Central memory CD8-positive, alpha-beta T cell (primary cell): ENCODE measurements around the gene ZNF319.
"Not testable (repeated sequence)": the region's sequence is repeated elsewhere in the genome, so short reads cannot be mapped to it uniquely, and the experiment has no call there.

Experiments used
- ATAC-seq: fragments of 150-1000 bp; cut with Tn5 transposase; replicated peaks from 2 replicates; pipeline ENCODE4 v1.10.0; 2022; ENCODE audit warnings: mild to moderate bottlenecking, moderate FRiP score, moderate number of reproducible peaks; ENCODE audit not compliant: poor library complexity, severe bottlenecking; ENCODE audit errors: extremely low read depth
- DNase-seq, 2 donors: peaks; one replicate each; pipeline ENCODE4 v3.0.0; 2021; ENCODE audit warnings: low spot score in 2 of 2
- H3K27ac Mint-ChIP-seq: one replicate; pipeline ENCODE4 v1.8.0; 2022; ENCODE audit warnings: low read depth, mild to moderate bottlenecking, moderate library complexity, mixed read lengths
- H3K27me3 Mint-ChIP-seq: one replicate; pipeline ENCODE4 v1.8.0; 2022; ENCODE audit warnings: mixed read lengths
- H3K36me3 Mint-ChIP-seq: one replicate; pipeline ENCODE4 v1.8.0; 2022; ENCODE audit warnings: mild to moderate bottlenecking, moderate library complexity, mixed read lengths; ENCODE audit not compliant: insufficient read depth
- H3K4me1 Mint-ChIP-seq: one replicate; pipeline ENCODE4 v1.8.0; 2022; ENCODE audit warnings: mixed read lengths
- H3K4me3 Mint-ChIP-seq: one replicate; pipeline ENCODE4 v1.8.0; 2022; ENCODE audit warnings: mild to moderate bottlenecking, moderate library complexity, mixed read lengths
- H3K9me3 Mint-ChIP-seq: one replicate; pipeline ENCODE4 v1.8.0; 2022; ENCODE audit warnings: mixed read lengths

The ZNF319 gene

DNA sequence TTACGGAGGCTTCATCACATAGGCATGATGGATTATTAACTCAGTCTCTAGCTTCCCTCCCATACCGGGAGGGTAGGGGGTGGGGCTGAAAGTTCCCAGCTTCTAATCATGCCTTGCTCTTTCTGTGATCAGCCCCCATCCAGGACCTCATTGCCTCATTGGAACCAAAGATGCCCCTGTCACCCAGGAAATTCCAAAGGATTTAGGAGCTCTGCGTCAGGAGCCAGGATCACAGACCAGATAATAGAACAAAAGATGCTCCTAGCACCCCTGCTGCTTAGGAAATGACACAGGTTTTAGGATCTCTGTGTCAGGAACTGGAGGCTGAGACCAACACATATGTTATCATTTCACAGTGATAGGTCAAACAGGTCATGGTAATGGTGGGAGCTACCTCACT lies 10.4 kb upstream of the ZNF319 start:
- DNase-seq: no peak
- Mint-ChIP-seq H3K36me3 (peaks cover 21% of the 10 kb centered on the region), H3K4me3 (no peak overlapping the region), H3K9me3 (no peaks in the 10 kb centered on the region), H3K4me1 (peaks cover 5% of the 10 kb centered on the region), H3K27ac (no peak overlapping the region), H3K27me3 (no peaks in the 10 kb centered on the region)
- no peak for ATAC-seq

DNA sequence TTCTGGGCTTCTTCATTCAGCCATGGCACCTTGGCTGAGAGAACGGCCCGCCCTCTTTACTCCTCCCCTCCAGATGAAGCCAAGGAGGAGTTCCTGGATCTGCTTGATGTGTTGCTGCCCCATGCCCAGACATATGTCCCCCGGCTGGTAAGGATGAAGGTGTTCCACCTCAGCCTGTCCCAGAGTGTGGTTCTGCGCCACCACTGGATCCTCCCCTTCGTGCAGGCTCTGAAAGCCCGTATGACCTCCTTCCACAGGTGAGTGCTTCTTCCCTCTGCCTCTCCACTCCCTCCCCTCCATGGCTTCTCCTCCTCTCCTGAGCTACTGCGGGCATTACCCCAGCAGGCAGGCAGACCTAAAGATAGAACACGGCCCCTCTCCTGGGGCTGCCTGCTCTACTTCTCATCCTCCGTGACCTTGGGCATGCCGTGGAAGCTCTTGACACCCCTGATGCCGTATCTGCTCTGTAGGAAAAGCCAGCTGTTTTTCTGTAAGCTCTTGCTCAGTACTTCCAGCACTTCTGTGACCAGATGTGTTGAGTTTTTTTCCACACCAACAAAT lies 9.5 kb upstream of the ZNF319 start:
- Mint-ChIP-seq H3K27me3 (no peaks in the 10 kb centered on the region), H3K36me3 (peaks cover 23% of the 10 kb centered on the region), H3K4me1 (peaks cover 11% of the 10 kb centered on the region), H3K9me3 (no peaks in the 10 kb centered on the region), H3K27ac (no peak overlapping the region), H3K4me3 (no peak overlapping the region)
- ATAC-seq: no peak
- DNase-seq: no peak

DNA sequence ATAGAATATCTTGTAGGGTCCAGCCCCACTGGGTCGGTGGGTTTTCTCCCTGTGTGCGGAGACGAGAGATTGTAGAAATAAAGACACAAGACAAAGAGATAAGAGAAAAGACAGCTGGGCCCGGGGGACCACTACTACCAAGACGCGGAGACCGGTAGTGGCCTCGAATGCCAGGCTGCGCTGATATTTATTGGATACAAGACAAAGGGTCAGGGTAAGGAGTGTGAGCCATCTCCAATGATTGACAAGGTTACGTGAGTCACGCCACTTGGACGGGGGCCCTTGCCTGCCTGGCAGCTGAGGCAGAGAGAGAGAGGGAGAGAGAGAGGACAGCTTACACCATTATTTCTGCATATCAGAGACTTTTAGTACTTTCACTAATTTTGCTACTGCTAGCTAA lies 4.3 kb upstream of the ZNF319 start:
- not testable (repeated sequence) for DNase-seq, H3K4me3 Mint-ChIP-seq, H3K27ac Mint-ChIP-seq, ATAC-seq, H3K27me3 Mint-ChIP-seq, H3K9me3 Mint-ChIP-seq
- peaks cover 38% of the 10 kb centered on the region for H3K4me1 Mint-ChIP-seq
- peaks cover 29% of the 10 kb centered on the region for H3K36me3 Mint-ChIP-seq

DNA sequence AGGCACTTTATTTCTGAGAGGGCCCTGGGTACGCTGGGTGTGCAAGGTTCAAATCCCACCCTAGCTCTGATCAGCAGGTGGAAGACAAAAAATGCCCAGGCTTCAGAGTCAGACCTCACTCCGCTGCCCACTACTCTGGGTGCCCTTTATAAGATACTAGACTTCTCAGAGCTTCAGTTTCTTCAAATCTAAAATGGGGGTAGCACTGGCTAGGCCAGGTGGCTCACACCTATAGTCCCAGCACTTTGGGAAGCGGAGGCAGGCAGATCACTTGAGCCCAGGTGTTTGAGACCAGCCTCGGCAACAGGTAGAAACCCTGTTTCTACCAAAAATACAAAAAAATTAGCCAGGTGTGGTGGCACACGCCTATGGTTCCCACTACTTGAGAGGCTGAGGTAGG lies 2.5 kb upstream of the ZNF319 start:
- no peaks in the 10 kb centered on the region for H3K9me3 Mint-ChIP-seq
- H3K36me3 Mint-ChIP-seq: peaks cover 36% of the 10 kb centered on the region
- no peak for ATAC-seq
- no peaks in the 10 kb centered on the region for H3K27me3 Mint-ChIP-seq
- peak overlapping the region; percentile 86 for H3K4me3 Mint-ChIP-seq
- H3K4me1 Mint-ChIP-seq: peaks cover 54% of the 10 kb centered on the region
- no peak overlapping the region for H3K27ac Mint-ChIP-seq
- no peak for DNase-seq

DNA sequence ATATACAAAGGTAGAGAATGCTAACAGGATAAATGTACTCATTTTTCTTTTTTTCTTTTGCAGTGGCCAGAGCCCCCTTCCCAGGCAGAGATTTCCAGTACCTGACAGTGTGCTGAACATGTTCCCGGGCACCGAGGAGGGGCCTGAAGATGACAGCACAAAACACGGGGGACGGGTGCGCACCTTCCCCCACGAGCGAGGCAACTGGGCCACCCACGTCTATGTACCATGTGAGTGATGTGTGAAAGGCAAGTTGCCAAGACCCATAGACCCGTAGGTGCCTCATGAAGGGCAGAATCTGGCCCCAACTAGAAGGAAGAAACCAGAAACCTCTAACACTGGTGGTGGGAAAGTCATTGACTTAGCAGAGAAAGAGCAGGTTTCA lies 1.9 kb upstream of the ZNF319 start:
- no peak for DNase-seq
- Mint-ChIP-seq H3K27me3 (no peaks in the 10 kb centered on the region), H3K4me1 (peaks cover 60% of the 10 kb centered on the region), H3K36me3 (peaks cover 40% of the 10 kb centered on the region), H3K4me3 (peak overlapping the region; percentile 86), H3K27ac (no peak overlapping the region), H3K9me3 (no peaks in the 10 kb centered on the region)
- no peak for ATAC-seq

DNA sequence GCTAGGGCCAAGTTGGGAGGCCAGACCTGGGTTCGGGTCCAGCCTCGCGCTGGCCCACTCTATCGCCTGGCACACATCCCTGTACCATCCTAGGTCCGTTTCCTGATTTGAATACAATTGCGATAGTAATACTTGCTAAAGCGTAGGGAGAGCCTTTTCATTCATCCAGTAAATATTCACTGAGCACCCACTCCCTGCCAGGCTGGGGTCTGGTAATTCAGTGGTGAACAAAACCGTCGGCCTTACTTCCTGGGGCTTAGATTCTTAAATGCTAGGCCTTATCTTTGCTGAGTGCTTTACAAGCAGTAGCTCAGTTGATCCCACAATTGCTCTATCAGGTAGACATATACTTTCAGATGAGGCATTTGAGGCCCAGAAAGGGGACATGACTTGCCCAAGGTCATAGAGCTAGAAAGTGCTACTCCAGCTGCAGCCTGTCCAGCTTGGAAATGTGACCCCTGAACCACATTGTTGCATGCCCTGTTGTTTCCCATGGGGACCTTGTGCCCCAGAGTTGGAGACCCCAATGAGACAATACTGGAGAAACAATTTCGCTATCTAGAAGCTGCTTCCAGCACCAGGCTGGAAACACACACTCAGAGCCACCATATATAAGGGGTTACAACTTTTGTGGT lies 1.4 kb upstream of the ZNF319 start:
- ATAC-seq (no peak), DNase-seq (no peak)
- Mint-ChIP-seq H3K36me3 (peaks cover 41% of the 10 kb centered on the region), H3K9me3 (no peaks in the 10 kb centered on the region), H3K4me1 (peaks cover 59% of the 10 kb centered on the region), H3K27me3 (no peaks in the 10 kb centered on the region), H3K27ac (no peak overlapping the region), H3K4me3 (peak overlapping the region; percentile 86)

DNA sequence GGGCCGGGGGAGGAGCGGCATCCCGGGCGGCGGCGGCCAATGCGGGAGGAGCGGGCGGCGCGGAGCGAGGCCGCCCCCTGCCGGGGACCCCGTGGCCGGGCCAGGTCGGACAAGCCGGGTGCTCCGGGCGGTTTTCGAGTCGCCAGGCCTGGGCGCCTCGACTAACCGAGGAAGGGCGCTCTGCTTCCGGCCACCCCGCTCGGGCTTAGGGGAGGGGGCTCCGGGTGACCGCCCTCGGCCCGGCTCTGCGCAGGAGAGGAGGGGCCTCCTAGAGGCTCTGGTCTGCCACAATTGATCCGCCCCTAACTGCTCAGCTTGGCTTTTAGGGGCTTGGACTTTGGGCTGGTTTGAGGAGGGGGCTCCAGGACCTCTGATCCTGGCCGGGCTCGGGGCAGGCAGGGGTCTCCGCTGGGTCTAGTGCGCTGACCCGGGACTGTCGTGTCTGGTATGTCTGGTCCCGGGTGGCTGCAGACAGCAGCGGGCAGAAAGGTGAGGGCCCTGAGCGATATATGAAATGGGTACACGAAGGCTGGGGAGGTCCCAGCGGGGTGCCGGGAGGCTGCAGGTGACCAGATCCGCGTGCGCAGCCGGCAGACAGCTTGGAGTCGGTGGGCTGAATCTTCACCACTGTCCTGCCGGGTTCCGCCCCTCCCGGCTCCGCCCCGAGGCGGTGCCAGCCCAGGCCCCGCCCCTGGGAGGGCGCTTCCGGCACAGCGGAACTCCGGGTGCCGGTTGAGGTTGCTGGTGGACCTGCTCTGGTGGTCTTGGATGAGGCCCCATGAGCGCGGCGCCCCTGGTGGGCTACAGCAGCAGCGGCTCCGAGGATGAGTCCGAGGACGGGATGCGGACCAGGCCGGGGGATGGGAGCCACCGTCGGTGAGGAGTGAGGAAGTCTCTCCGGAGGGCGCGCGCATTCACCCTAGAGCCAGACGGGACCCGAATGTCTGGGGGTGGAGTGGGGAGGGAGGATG lies 519 bp upstream of the ZNF319 start, which contains the start of gene USB1:
Gene USB1 (plus strand): TSS at position 702 of the 971 bp plus-strand sequence. CDS start 77 bp downstream, at position 779.
- Mint-ChIP-seq H3K27me3 (no peaks in the 10 kb centered on the region), H3K4me3 (peak within 1 kb of the TSS; percentile 86), H3K4me1 (peaks cover 58% of the 10 kb centered on the region), H3K27ac (peak within 1 kb of the TSS; percentile 57), H3K36me3 (peaks cover 42% of the 10 kb centered on the region), H3K9me3 (no peaks in the 10 kb centered on the region)
- DNase-seq: peak; percentile 78 to 82
- peak; percentile 76 for ATAC-seq

DNA sequence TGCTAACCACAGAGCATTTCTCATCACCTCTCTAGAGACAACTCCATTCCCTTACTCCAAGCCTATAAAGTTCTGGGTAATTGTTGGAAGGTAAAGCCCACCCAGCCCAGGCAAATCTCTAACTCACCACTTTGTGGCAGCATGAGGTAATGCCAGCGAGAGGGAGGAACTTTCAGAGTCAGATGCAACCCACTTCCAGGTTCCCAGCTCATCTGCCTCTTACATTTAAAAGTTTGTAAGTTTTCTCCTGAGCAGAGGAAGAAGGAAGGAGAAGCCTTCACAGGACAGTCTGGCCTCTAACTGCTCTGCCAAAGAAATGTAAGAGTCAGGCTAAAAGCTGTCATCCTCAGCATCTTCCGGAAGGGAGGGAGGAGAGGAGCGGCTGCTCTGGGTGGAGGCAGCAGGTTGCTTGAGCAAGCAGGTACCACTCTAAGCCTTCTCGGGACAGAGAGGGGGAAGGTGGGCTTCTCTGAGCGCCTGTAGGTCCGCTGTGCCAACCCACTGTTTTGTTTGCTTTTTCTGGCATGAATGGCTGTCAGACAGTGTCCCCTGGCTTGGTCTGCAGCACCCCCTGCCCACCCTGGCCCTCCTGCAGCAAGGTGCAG lies 1.0 kb downstream of the ZNF319 start:
- Mint-ChIP-seq H3K9me3 (no peaks in the 10 kb centered on the region), H3K36me3 (peaks cover 42% of the 10 kb centered on the region)
- ATAC-seq: peak; percentile 17

DNA sequence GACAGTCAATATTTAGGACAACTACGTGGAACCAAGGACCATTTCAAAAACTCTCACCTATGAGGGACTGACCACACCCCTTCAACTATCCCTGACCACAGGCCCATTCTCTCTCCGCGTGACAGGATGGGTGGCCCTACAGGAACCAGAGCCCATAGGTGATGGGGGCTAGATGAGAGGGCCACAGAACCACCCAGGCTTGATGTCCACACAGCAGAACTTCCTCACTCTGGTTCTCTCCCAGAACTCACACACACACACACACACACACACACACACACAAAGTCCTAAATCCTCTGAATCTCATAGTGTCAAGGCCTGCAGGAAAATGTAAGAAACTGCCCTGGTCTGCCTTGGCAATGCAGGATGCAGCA lies 1.5 kb downstream of the ZNF319 start:
- Mint-ChIP-seq H3K4me3 (peak overlapping the region; percentile 77), H3K27ac (peak overlapping the region; percentile 63), H3K4me1 (peaks cover 62% of the 10 kb centered on the region), H3K9me3 (no peaks in the 10 kb centered on the region), H3K27me3 (no peaks in the 10 kb centered on the region), H3K36me3 (peaks cover 42% of the 10 kb centered on the region)
- DNase-seq (no peak), ATAC-seq (no peak)

More for the DNA sequence above, 1.0 kb downstream of the ZNF319 start:
- Mint-ChIP-seq H3K4me3 (peak overlapping the region; percentile 77), H3K27me3 (no peaks in the 10 kb centered on the region), H3K4me1 (peaks cover 63% of the 10 kb centered on the region), H3K27ac (peak overlapping the region; percentile 63)
- DNase-seq: peak in 1 of 2 donors; percentile 18

DNA sequence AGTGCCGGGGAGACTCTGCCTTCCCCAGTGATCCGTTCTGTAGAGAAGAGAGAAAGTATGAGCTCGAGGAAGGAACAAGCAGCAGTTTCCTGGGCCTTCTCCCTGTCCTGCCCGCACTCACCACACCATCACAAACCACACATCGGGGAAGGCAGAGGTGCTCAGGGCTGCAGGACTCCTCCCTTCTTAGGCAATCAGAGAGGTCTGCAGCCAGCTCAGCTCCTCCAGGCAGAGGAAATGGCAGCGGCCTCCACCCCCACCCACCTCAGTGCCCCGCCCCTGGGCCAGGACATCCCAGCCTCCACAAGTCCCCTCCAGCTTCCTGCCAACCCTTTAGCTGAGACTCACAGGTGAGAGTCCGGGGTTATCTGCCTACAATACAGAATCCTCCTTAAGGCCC lies 2.0 kb downstream of the ZNF319 start:
- H3K27ac Mint-ChIP-seq: peak overlapping the region; percentile 63
- no peaks in the 10 kb centered on the region for H3K9me3 Mint-ChIP-seq
- peaks cover 42% of the 10 kb centered on the region for H3K36me3 Mint-ChIP-seq
- H3K4me3 Mint-ChIP-seq: peak overlapping the region; percentile 77
- ATAC-seq (peak; percentile 15), DNase-seq (peak; percentile 19 to 33)
- peaks cover 59% of the 10 kb centered on the region for H3K4me1 Mint-ChIP-seq
- no peaks in the 10 kb centered on the region for H3K27me3 Mint-ChIP-seq

DNA sequence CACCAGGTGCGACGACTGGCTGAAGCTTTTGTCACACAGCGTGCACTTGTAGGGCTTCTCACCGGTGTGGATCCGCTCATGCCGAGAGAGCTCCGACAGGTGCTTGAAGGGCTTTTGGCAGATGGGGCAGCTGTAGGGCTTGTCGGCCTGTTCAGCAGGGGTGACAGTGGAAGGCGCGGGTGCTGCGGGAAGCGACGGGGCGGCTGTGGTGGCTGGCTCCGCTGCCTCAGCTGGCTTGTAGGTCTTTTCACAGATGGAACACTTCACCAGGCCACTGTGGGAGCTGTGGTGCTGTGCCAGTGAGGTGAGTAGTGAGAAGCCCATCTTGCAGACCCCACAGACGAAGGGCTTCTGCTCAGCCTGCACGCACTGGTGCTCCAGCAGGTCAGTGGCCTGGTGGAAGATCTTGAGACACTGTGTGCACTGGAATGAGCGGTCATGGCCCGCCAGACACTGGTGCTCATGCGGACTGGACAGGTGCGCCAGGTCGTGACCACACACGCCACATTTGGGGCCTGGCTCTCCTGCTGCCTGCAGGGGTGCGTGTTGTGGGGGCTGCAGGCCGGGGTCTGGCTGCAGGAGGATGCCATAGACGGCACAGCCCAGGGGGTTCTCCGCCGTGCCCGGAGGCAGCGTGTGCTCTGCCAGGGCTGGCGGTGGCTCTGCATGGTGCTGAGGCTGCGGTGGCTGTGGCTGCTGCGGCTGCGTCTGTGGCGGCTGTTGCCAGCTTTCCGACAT lies 2.8 kb downstream of the ZNF319 start:
- H3K4me1 Mint-ChIP-seq: peaks cover 61% of the 10 kb centered on the region
- ATAC-seq (no peak), DNase-seq (no peak)
- H3K4me3 Mint-ChIP-seq: peak overlapping the region; percentile 77
- H3K27ac Mint-ChIP-seq: no peak overlapping the region
- H3K27me3 Mint-ChIP-seq: no peaks in the 10 kb centered on the region
- H3K36me3 Mint-ChIP-seq: peaks cover 40% of the 10 kb centered on the region
- H3K9me3 Mint-ChIP-seq: no peaks in the 10 kb centered on the region

DNA sequence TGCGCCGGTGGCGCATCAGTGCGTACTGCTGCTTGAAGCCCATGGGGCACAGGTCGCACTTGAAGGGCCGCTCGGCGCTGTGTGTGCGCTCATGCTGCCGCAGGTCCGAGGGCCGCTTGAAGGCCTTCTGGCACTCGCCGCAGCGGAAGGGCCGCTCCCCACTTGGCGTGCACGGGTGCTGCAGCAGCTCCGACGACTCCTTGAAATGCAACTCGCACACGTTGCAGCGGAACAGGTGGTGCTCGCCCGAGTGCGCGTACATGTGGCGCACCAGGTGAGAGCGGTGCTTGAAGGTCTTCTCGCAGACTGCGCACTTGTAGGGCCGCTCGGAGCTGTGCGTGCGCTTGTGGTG lies 3.3 kb downstream of the ZNF319 start:
- ATAC-seq: no peak
- peaks cover 60% of the 10 kb centered on the region for H3K4me1 Mint-ChIP-seq
- H3K9me3 Mint-ChIP-seq: no peaks in the 10 kb centered on the region
- H3K4me3 Mint-ChIP-seq: peak overlapping the region; percentile 77
- no peak for DNase-seq
- no peak overlapping the region for H3K27ac Mint-ChIP-seq
- H3K36me3 Mint-ChIP-seq: peaks cover 38% of the 10 kb centered on the region
- no peaks in the 10 kb centered on the region for H3K27me3 Mint-ChIP-seq
